CD4-positive, alpha-beta T cell treated with Interleukin-2 at 100 ng/mL for 4 hours (primary cell): ENCODE results near the gene ALDH3B1.
A peak's percentile ranks its signal among the peaks of the same experiment; 100 is the strongest.

ENCODE experiments used
- DNase-seq: peaks from one replicate; pipeline ENCODE4 v3.0.0-alpha.2; 2020; ENCODE audit warnings: low spot score

Gene ALDH3B1

DNA sequence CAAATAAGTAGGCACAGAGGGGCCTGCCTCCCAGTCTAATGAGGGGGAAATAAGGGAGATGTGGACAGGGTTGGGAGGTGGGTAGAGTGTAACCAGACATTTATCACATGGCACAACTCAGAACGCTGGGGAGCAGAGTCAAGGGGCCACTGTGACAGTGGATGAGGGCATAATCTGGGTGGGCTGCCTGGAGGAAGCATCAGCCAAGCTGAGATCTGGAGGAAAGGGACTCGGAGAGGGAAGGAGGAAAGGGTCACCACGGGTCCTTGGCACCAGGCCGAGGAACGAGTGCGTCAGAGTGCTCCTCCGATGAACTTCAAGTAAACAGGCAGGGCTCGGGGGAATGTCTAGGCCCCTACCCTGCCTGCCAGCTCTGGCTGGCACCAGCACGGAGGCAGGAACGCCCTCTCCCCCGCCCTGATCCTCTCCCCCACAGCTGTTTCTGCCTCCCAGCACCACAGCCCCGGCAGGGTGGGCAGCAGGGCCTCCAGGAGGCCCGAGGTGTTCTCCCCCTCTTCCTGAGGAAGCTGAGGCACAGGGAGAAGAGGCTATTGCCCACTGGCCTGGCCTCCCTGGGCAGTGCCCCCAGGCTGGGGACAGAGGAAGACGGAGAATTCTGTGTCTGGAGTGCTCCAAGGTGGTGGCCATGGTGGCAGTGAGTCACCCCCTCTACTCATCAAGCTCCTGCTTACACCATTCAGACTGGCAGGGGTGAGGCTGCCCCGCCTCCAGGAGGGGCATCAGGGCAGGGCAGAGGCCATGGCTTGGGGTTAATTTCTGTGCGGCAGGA is 4.2 kb downstream of the ALDH3B1 start:
- no peak for DNase-seq

DNA sequence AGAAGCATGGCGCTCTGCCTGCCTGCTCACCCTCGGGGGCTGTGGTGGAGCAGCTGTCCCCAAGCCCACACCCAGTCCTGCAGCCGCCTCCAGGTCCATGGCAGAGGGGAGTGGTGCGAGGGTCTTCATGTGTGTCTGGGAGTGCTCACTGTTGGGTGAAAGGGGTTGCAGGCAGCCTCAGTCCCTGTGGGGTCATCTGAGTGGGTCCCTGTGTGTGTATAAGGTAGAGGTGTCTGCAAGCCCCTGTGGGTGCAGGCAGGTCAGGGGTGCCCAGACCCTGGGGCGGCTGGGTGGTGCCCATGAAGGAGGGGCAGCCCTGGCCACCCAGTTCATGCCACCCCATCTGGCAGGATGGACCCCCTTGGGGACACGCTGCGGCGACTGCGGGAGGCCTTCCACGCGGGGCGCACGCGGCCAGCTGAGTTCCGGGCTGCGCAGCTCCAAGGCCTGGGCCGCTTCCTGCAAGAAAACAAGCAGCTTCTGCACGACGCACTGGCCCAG is 4.9 kb downstream of the ALDH3B1 start:
- no peak for DNase-seq

DNA sequence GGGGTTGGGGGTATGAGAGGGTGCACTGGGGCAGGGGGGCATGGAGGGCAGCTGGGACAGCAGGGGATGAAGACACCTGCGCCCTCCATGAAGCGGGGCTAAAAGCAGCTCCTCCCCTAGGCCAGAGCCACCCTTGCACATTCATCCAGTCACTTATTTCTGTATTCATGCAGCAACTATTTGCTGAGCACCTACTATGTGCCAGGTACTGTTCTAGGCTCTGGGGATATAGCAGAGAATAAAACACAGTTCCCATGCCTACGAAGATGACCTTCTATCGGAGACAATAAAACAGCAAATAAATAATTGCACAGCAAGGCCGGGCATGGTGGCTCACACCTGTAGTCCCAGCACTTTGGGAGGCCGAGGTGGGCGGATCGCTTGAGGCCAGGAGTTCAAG is 5.3 kb downstream of the ALDH3B1 start:
- DNase-seq, result no peak

DNA sequence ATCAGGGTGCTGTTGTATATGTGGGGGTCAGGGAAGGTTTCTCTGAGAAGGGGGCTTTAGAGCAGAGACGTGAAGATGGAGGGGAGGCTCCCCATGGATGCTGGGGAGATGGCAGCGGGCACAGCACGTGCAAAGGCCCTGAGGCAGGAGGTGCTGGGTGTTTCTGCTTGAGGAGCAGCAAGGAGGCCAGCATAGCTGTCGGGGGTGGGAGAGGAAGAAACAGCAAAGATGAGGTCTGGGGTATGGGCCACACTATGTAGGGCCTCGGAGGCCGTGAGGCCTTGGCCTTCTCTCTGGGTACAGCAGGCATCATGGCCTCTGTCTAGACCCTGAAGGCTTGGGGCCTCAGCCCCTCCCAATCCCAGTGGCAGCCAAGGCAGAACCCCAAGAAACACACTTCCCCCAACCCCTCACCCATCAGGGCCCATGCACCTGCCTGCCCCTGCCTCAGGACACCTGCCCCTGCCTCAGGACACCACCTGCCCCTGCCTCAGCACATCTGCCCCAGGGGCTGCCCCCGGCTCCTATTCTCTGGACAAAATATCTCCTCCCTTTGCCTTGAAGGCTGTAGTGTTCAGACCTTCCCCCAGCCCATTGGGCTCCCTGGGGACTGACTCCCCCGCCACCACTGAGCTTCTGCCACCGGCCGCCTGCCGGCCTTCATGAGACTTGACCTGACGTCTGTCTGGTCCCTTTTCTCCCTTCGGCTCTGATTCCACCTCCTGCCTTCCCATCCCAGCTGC is 6.2 kb downstream of the ALDH3B1 start:
- DNase-seq, result no peak

DNA sequence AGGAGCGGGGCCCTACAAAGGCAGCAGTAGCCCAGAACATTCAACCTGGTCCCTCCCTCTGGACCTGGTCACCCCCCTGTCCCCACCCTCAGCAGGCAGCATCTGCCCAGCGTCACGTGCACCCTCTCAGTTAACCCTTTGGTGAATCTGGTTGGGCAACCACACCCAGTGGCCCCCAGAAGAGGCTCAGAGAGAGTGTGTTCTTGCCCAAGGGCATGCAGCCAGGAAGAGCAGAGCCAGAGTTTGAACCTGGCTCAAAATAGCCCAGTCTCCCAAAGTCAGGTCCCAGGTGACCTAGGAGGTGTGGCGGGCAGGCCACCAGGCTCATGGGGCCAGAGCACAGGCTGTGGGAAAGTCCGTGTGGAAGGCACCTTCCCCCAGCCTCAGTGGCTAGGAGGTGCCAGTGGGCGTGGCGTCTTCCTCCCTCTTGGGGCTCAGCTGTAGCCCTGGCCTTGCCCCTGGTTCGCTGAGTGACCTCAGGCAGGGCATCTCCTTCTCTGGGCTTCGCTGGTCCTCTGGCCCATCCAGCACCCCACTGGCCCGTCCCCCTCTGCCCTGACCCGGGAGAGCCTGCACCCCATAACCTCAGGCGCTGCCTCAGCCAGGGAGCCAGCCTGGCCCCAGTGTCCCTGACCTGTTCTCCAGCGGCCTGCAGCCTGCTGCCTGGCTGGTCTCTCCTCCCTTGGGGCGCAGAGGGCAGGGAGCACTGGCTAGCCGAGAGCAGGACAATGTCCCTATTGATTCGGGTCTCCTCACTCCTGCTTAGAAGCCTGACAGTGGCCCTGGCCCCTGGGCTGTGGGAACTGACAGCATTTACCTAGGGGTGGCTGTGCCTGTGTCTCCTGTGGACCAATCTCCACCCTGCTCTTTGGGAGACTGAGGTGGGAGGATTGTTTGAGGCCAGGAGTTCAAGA is 7.0 kb downstream of the ALDH3B1 start:
- DNase-seq, result no peak

- DNase-seq, result no peak
These were observed 8.0 kb downstream of the ALDH3B1 start for GRCh38 chr11:68017980-68018729.

DNA sequence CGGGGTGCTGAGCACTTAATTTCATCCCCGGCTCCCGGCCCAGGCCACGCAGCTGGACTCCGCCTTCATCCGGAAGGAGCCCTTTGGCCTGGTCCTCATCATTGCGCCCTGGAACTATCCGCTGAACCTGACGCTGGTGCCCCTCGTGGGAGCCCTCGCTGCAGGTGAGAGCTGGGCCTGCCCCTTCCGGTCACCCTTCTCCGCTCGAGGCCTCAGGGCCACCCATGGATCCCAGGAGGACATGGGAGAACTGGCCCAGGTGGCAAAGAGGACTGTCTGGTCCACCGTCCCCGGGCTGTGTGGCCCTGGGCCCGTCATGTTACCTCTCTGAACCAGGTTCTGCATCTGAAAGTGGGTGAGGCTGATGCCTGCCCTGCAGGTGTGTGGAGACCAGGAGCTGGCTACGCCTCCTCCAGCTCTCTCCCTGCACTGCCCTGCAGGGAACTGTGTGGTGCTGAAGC is 8.6 kb downstream of the ALDH3B1 start:
- no peak for DNase-seq

GRCh38 chr11:68019486-68019885 is 9.4 kb downstream of the ALDH3B1 start:
- no peak for DNase-seq

GRCh38 chr11:68020575-68020974 is 10.4 kb downstream of the ALDH3B1 start:
- no peak for DNase-seq

DNA sequence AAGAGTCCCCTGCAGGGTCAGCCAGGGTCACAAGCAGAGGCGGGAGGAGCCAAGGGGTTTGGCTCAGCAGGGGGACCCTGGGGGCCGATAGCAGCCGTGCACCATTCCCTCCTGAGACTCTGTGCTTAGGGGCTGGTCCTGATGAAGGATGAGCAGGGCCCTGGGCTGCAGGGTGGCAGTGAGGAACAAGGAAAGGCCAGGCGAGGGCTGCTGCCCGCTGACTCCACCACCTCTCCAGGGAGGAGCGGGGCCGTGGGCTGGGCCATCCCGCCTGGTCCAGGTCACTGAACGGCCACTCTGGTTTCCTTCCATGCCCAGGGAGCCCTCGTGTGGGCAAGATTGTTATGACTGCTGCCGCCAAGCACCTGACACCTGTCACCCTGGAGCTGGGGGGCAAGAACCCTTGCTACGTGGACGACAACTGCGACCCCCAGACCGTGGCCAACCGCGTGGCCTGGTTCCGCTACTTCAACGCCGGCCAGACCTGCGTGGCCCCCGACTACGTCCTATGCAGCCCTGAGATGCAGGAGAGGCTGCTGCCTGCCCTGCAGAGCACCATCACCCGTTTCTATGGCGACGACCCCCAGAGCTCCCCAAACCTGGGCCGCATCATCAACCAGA is 11.2 kb downstream of the ALDH3B1 start:
- DNase-seq, result no peak

- DNase-seq, result no peak
These were observed 12.4 kb downstream of the ALDH3B1 start for GRCh38 chr11:68022531-68022930.

DNA sequence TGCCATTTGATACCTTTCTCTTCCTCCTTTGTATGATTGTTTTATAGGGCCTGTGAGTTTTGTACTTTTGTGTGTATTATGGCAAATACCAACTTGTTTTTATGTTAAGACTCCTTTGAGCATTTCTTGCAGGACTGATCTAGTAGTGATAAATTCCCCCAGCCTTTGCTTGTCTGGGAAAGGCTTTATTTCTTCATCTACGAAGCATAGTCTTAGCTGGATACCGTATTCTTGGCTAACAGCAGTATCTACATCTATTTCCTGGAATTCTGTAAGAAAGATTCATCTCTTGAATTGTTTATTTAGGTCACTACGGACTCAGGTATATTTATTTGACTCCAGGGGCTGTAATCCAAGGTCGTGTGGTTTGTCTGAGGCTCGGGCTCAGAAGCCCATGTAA is 14.4 kb downstream of the ALDH3B1 start:
- DNase-seq, result no peak

- no peak for DNase-seq
These were observed 14.9 kb downstream of the ALDH3B1 start for GRCh38 chr11:68025047-68025446.

GRCh38 chr11:68026391-68027105 is 16.4 kb downstream of the ALDH3B1 start:
- no peak for DNase-seq

DNA sequence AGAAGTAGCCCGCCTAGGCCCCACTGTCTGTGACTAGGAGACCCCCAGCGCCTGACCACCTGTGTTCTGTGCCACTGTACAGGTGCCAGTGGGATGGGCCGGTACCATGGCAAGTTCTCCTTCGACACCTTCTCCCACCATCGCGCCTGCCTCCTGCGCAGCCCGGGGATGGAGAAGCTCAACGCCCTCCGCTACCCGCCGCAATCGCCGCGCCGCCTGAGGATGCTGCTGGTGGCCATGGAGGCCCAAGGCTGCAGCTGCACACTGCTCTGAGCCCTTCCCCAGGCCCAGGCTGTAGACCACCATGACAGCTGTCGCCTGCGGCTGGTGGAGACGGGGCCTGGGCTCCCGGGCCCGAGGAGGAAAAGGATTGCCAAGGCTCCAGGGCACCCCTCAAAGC is 17.5 kb downstream of the ALDH3B1 start:
- no peak for DNase-seq

DNA sequence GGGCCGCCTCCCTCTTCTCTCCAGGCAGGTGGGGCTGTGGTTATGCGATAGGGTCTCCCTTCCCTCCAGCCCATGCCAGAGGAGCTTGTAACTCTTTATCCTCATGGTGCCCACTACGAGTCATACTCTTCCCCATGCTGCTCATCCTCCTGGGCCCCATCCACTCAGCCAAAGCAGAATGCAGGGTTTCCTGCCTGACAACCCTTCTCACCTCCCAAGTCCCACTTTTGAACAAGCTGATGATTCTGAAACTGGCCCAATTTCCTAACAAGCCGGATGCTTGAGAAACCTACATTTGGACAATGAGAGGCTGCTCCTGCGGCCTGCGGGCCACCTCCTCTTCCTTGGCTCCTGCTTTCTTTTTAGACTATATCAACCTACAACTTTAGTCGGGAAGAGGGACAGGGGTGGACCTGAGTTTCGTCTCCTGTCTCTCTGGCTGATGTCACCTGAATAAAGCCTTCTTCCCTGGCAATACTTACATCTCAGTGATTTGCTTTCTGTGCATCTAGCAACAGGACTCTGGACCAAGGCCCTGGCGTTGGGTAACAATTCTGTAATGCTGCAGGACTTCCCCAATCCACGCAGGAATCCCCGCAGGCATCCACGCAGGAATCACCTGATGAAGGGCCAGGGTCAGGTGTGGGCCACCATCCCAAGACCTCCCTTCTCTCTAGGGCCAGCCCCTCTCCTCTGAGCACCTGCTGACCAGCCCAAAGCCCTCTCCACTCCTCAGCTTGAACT is 18.8 kb downstream of the ALDH3B1 start:
- DNase-seq, result no peak

DNA sequence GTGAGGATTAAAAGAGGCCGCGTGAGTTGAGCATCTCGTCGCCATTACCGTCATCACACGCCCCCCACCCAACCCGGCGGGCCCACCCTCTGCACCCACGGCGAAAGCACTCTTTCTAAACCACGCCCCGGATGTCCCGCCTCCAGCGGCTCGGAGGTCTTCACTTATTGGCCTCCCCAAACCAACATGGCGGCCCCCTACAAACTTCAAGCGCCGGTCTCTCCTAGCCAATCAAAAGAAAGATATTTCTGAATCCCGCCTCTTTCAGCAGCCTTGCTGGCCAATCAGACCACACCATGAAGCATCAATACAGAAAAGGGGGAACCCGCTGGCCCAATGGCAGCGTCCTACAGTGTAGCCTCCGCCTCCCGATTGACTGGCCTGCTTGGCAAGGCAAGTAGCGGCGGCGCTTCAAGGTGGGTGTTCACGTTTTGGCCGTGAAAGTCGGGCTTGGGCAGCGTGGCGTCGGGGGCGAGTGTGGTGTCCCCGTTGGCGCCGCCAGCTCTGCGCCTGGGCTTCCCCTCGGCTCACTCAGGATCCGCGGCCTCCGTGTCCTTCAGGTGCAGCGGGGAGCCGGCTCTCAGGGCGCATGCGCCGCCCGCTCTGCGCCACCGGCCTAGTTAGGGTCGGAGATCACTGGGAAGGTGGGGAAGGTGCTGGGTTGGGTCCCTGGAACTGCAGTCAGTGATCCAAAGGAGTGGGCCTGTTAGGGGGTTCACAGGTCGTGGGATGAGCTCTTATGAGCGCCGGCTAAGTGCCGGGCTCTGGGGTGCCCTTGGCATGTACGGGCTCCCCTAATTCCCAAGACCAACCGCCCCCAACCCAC is 20.4 kb downstream of the ALDH3B1 start, which contains the start of gene NDUFS8:
TSS of gene NDUFS8 (plus strand) at position 364 of the 826 bp plus-strand sequence. CDS start 1,471 bp downstream, outside the sequence.
- peak; percentile 99 for DNase-seq

DNA sequence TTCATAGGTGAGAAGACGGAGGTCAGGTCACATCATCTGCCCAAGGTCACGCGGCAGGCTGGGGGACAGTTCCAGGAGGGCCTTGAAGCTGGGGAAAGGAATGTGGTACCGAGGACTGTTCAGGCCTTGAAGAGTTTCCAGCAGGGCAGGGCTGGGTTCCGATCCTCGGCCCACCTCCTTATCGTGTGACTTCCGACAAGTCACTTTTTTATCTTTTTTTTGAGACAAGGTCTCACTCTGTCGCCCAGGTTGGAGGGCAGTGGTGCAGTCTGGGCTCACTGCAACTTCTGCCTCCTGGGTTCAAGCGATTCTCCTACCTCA is 21.0 kb downstream of the ALDH3B1 start:
- no peak for DNase-seq

- DNase-seq, result no peak
These were observed 21.9 kb downstream of the ALDH3B1 start for GRCh38 chr11:68032003-68032402.
